KG1 (cell line): Measurements from ENCODE around the gene ISM1.

Experiments
- DNase-seq: peaks from one replicate; lab custom pipeline; 2025; lab: John Stamatoyannopoulos, UW

Gene ISM1

GRCh38 chr20:13256606-13257005 is 35.5 kb downstream of the ISM1 start:
- DNase-seq: no peak

GRCh38 chr20:13259921-13260320 is 38.8 kb downstream of the ISM1 start:
- no peak for DNase-seq

- no peak for DNase-seq
Measured at GRCh38 chr20:13260650-13261279, 39.7 kb downstream of the ISM1 start.

GRCh38 chr20:13261460-13262301 is 40.6 kb downstream of the ISM1 start:
- no peak for DNase-seq

GRCh38 chr20:13262302-13262650 is 41.2 kb downstream of the ISM1 start:
- no peak for DNase-seq

- DNase-seq: no peak
Measured at GRCh38 chr20:13262671-13263360, 41.7 kb downstream of the ISM1 start.

GRCh38 chr20:13263451-13263850 is 42.4 kb downstream of the ISM1 start:
- no peak for DNase-seq

GRCh38 chr20:13264907-13265306 is 43.8 kb downstream of the ISM1 start:
- DNase-seq: no peak

GRCh38 chr20:13265941-13266340 is 44.9 kb downstream of the ISM1 start:
- DNase-seq: no peak

GRCh38 chr20:13267231-13267630 is 46.2 kb downstream of the ISM1 start:
- DNase-seq: no peak

GRCh38 chr20:13268953-13269352 is 47.9 kb downstream of the ISM1 start:
- DNase-seq: no peak

- DNase-seq: no peak
Measured at GRCh38 chr20:13270211-13270610, 49.1 kb downstream of the ISM1 start.

- DNase-seq: no peak
Measured at GRCh38 chr20:13271098-13271497, 50.0 kb downstream of the ISM1 start.

GRCh38 chr20:13271977-13272975 is 51.2 kb downstream of the ISM1 start:
- no peak for DNase-seq

- DNase-seq: no peak
Measured at GRCh38 chr20:13274275-13274861, 53.3 kb downstream of the ISM1 start.

GRCh38 chr20:13276945-13277541 is 56.0 kb downstream of the ISM1 start:
- no peak for DNase-seq

- DNase-seq: no peak
Measured at GRCh38 chr20:13277663-13278295, 56.7 kb downstream of the ISM1 start.

GRCh38 chr20:13278812-13279570 is 57.9 kb downstream of the ISM1 start:
- no peak for DNase-seq

- no peak for DNase-seq
Measured at GRCh38 chr20:13280609-13281324, 59.7 kb downstream of the ISM1 start.
